Heart left ventricle (tissue), 16 donors: ENCODE measurements around the gene NR4A1. TPM values are rescaled to one million over a fixed set of nuclear protein-coding genes. Genes with fewer than 3 reads are reported as not detected.
A peak's percentile ranks its signal among the peaks of the same experiment; 100 is the strongest.

ENCODE experiments used
- ATAC-seq, 4 donors: fragments of 200-7000 bp; cut with Tn5 transposase; one replicate each; pipeline ENCODE4 v1.9.1; 2020 to 2022; ENCODE audit warnings: moderate library complexity in 4 of 4, mild to moderate bottlenecking in 3 of 4, moderate number of reproducible peaks in 1 of 4
- DNase-seq, 5 donors: peaks; one replicate each; pipeline ENCODE4 v3.0.0-alpha.2; 2020
- H3K27ac ChIP-seq, 12 donors: fragments of 200-600 bp; sonication (generic) in 4 of 12; one replicate each; pipeline versions ENCODE4 v1.5.0 to v1.8.0; 2016 to 2022; ENCODE audit warnings: mild to moderate bottlenecking in 2 of 12
- H3K27me3 ChIP-seq, 9 donors: fragments of 200-600 bp; sonication (generic) in 2 of 9; one replicate each; pipeline versions ENCODE4 v1.5.1 to v1.8.0; 2016 to 2022; ENCODE audit warnings: mild to moderate bottlenecking in 3 of 9
- H3K36me3 ChIP-seq, 9 donors: fragments of 200-600 bp; sonication (generic) in 2 of 9; one replicate each; pipeline versions ENCODE4 v1.5.0 to v1.8.0; 2018 to 2022; ENCODE audit warnings: mild to moderate bottlenecking in 2 of 9
- H3K4me1 ChIP-seq, 12 donors: fragments of 200-600 bp; sonication (generic) in 4 of 12; one replicate each; pipeline versions ENCODE4 v1.5.0 to v1.8.0; 2016 to 2022; ENCODE audit warnings: mild to moderate bottlenecking in 3 of 12
- H3K4me3 ChIP-seq, 12 donors: fragments of 200-600 bp; sonication (generic) in 4 of 12; one replicate each; pipeline versions ENCODE4 v1.5.0 to v1.8.0; 2017 to 2022; ENCODE audit warnings: mild to moderate bottlenecking in 9 of 12, moderate library complexity in 4 of 12
- H3K9me3 ChIP-seq, 12 donors: fragments of 200-600 bp; sonication (generic) in 4 of 12; one replicate each; pipeline versions ENCODE4 v1.5.0 to v1.8.0; 2016 to 2022; ENCODE audit warnings: mild to moderate bottlenecking in 1 of 12
- POLR2A ChIP-seq, 2 donors: fragments of 450-650 bp; IDR thresholded peaks; one replicate each; pipeline ENCODE4 v1.6.1; 2017; ENCODE audit warnings: antibody characterized with exemption in 2 of 2, mild to moderate bottlenecking in 2 of 2, moderate library complexity in 2 of 2
- WGBS, 4 donors: extraction: QIAGEN DNeasy Blood & Tissue Kit in 2 of 4; methylation state at CpG; one replicate each; pipeline versions ENCODE4 v1.1.5 to v1.1.7; 2013 to 2018; 5-methylcytosine and 5-hydroxymethylcytosine counted together
- intact Hi-C, 10 donors: fragments of 100-400 bp; cut with DNase I; formaldehyde crosslinking; loops; one replicate each; pipeline versions ENCODE4 v1.11.1 to v1.14.2; 2022
- polyA plus RNA-seq, 2 donors: library from polyadenylated mRNA; stranded (reverse); fragments of 200-250 nt; gene quantifications; one replicate each; pipeline ENCODE4 v1.2.3, GENCODE V29; 2013
- total RNA-seq, 9 donors: library from RNA; depleted of rRNA in 2 of 9; stranded (reverse); fragments of >200 nt in 2 of 9; fragmentation: NEBNext Ultra II Directional in 3 of 9; extraction: Animal tissue kit (Norgen Biotek cat#: 25700) in 3 of 9; gene quantifications; one replicate each; pipeline versions ENCODE4 v1.1.0 to v1.2.4, GENCODE V29; 2016 to 2023
- TF ChIP-seq, protein P1 (sequence below), 12 donors: fragments of 200-600 bp; sonication (generic) in 4 of 12; IDR thresholded peaks; one replicate each; pipeline versions ENCODE4 v1.5.0 to v1.8.0; 2018 to 2022; ENCODE audit warnings: antibody characterized with exemption in 12 of 12, mild to moderate bottlenecking in 5 of 12
- donor health status: ischemic (EF 13 %, LVEDD 7.1; RV severe dilation, severe dysfunction).
- donor health status: healthy with polysubstance abuse.
- donor health status: DM: no; HTN: yes; CAD: no.
- donor health status: DM: no; HTN: no; CAD: no.
- donor health status: ischemic (EF 25% LVEDD 6.9; RV normal size, moderate dysfunction).
- donor health status: ischemic (EF 25% LVEDD 5.7; RV mildly dilated, moderate dysfunction).
- donor health status: healthy.
- donor health status: DM: yes; HTN: yes; CAD: no.
- donor health status: ischemic (EF 35%, LVEDD 5.7; RV mildly dilated, moderate dysfunction).
- donor health status: nonischemic (EF 11% LVEDD 7.7; RV severe dilation, severe dysfunction).
- donor health status: DM: yes; HTN: yes; CAD: no.
- donor health status: PGD.
- donor health status: ischemic (EF 29% LVEDD 5.4; RV normal size, mild dysfunction).
- donor health status: nonischemic (EF 23%, LVEDD 6.1; RV moderate dilation, normal function).

The NR4A1 gene
- total and polyA plus RNA-seq, 11 donors: 22.0 to 140 (median 46.0) TPM

- ATAC-seq: no peak
- Histone ChIP-seq H3K4me1 (peaks cover 22 to 94% (median 75%) of the 10 kb centered on the region in 12 donors), H3K27me3 (no peaks in the 10 kb centered on the region), H3K4me3 (no peak overlapping the region), H3K9me3 (no peaks in the 10 kb centered on the region), H3K36me3 (peaks cover 0 to 6% (median 0%) of the 10 kb centered on the region in 9 donors), H3K27ac (peak overlapping the region in 8 of 12 donors; percentile 14 to 99 (median 96))
- 84 to 92% (median 86%) methylated on average over 7 of the region's 7 CpGs for WGBS, 4 donors
- DNase-seq: no peak
- intact Hi-C loops: no loop called here
- TF ChIP-seq, protein P1, sequence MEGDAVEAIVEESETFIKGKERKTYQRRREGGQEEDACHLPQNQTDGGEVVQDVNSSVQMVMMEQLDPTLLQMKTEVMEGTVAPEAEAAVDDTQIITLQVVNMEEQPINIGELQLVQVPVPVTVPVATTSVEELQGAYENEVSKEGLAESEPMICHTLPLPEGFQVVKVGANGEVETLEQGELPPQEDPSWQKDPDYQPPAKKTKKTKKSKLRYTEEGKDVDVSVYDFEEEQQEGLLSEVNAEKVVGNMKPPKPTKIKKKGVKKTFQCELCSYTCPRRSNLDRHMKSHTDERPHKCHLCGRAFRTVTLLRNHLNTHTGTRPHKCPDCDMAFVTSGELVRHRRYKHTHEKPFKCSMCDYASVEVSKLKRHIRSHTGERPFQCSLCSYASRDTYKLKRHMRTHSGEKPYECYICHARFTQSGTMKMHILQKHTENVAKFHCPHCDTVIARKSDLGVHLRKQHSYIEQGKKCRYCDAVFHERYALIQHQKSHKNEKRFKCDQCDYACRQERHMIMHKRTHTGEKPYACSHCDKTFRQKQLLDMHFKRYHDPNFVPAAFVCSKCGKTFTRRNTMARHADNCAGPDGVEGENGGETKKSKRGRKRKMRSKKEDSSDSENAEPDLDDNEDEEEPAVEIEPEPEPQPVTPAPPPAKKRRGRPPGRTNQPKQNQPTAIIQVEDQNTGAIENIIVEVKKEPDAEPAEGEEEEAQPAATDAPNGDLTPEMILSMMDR (IDR thresholded peaks at IDR 0.05): no peak
- TF ChIP-seq POLR2A (IDR thresholded peaks at IDR 0.05): no peak
Observed at GRCh38 chr12:52046859-52047258, 4.4 kb upstream of the NR4A1 start.

DNA sequence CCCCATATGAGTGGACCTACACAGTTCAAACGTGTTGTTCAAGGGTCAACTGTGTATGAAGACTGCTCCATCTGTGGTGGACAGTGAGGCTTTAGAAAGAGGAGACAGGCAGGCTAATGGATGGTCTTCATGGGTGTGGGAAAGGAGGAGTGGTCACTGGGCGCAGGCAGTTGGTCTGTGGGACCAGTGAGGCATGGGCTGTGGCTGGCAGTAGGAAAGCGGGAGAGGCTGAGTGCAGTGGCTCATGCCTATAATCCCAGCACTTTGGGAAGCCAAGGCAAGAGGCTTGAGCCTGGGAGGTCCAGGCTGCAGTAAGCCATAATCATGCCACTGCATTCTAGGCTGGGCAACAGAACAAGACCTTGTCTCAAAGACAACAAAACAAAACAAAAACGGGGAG is 2.0 kb upstream of the NR4A1 start:
- intact Hi-C loops: no loop called here
- Histone ChIP-seq H3K4me1 (peaks cover 12 to 93% (median 56%) of the 10 kb centered on the region in 12 donors), H3K36me3 (peaks cover 0 to 16% (median 7%) of the 10 kb centered on the region in 9 donors), H3K9me3 (no peaks in the 10 kb centered on the region), H3K4me3 (no peak overlapping the region), H3K27me3 (no peaks in the 10 kb centered on the region), H3K27ac (peak overlapping the region in 8 of 12 donors; percentile 89 to 99 (median 98))
- no peak for DNase-seq
- 74 to 83% (median 79%) methylated on average over 4 of the region's 4 CpGs for WGBS, 4 donors
- no peak for ATAC-seq
- no peak for TF ChIP-seq POLR2A (IDR thresholded peaks at IDR 0.05)
- TF ChIP-seq, protein P1 (IDR thresholded peaks at IDR 0.05): no peak

DNA sequence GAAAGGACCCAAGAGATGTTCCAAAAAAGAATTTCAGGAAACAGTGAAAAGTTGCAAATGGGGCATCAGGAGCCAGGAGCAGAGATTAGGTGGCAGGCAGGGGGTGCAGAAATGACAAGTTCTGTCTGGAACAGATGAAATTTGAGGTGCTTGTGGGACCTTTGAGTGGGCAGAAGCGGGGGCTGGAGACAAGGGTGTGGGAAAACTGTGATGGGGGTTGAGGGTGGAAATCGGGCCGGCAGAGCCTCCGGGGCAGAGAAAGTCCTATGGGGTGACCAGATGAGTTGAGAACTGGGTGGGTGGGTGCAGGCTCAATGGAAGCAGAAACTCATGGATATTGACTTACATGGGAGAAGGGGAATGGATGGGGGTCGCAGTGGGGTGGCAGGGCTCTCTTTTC is 1.6 kb upstream of the NR4A1 start:
- H3K4me3 ChIP-seq: peak overlapping the region in 4 of 12 donors; percentile 63 to 82 (median 76)
- DNase-seq (no peak), ATAC-seq (no peak)
- H3K36me3 ChIP-seq: peaks cover 0 to 19% (median 11%) of the 10 kb centered on the region in 9 donors
- H3K27ac ChIP-seq: peak overlapping the region in 11 of 12 donors; percentile 89 to 99 (median 97)
- peaks cover 12 to 95% (median 53%) of the 10 kb centered on the region in 12 donors for H3K4me1 ChIP-seq
- no peaks in the 10 kb centered on the region for H3K27me3 ChIP-seq
- TF ChIP-seq POLR2A (IDR thresholded peaks at IDR 0.05): no peak
- TF ChIP-seq, protein P1 (IDR thresholded peaks at IDR 0.05): no peak
- intact Hi-C loops: loop anchor here in 6 of 10 donors (2.0 kb wide), 4 partner anchors 17 to 25 kb away; partner anchors contain the start of gene ATG101 (in 1 of the 6)
- 88 to 94% (median 92%) methylated on average over 5 of the region's 5 CpGs for WGBS, 4 donors
- H3K9me3 ChIP-seq: no peaks in the 10 kb centered on the region

GRCh38 chr12:52050116-52050757 is 1.0 kb upstream of the NR4A1 start:
- peaks cover 8 to 95% (median 50%) of the 10 kb centered on the region in 12 donors for H3K4me1 ChIP-seq
- peak overlapping the region; percentile 89 to 99 (median 97) for H3K27ac ChIP-seq
- no peaks in the 10 kb centered on the region for H3K9me3 ChIP-seq
- peak in 1 of 5 donors; percentile 65 for DNase-seq
- peaks cover 4 to 25% (median 16%) of the 10 kb centered on the region in 9 donors for H3K36me3 ChIP-seq
- no peaks in the 10 kb centered on the region for H3K27me3 ChIP-seq
- H3K4me3 ChIP-seq: peak overlapping the region; percentile 48 to 83 (median 74)
- TF ChIP-seq, protein P1 (IDR thresholded peaks at IDR 0.05): no peak
- no peak for TF ChIP-seq POLR2A (IDR thresholded peaks at IDR 0.05)
- ATAC-seq: no peak
- 24 to 30% (median 28%) methylated on average over 16 of the region's 16 CpGs for WGBS, 4 donors
- intact Hi-C loops: loop anchor here in 6 of 10 donors (2.0 kb wide), 4 partner anchors 17 to 25 kb away; partner anchors contain the start of gene ATG101 (in 1 of the 6)
